Colonic mucosa (tissue), 4 donors: ENCODE data around the gene CPNE5. TPM values are rescaled to one million over a fixed set of nuclear protein-coding genes. Genes with fewer than 3 reads are reported as not detected.

Source experiments
- DNase-seq: peaks from one replicate; pipeline ENCODE4 v3.0.0-alpha.2; 2020
- H3K27ac ChIP-seq: fragments of 200-600 bp; one replicate; pipeline ENCODE4 v1.8.0; 2021
- H3K27me3 ChIP-seq: fragments of 200-600 bp; one replicate; pipeline ENCODE4 v1.8.0; 2021
- H3K36me3 ChIP-seq: fragments of 200-600 bp; one replicate; pipeline ENCODE4 v1.8.0; 2021
- H3K4me1 ChIP-seq: fragments of 200-600 bp; one replicate; pipeline ENCODE4 v1.8.0; 2021; ENCODE audit warnings: mild to moderate bottlenecking
- H3K4me3 ChIP-seq: fragments of 200-600 bp; one replicate; pipeline ENCODE4 v1.8.0; 2021
- H3K9ac ChIP-seq, 2 donors: one replicate each; pipeline ENCODE4 v1.7.0; 2013; ENCODE audit warnings: control low read depth in 2 of 2, low read depth in 2 of 2, low read length in 2 of 2
- H3K9me3 ChIP-seq: fragments of 200-600 bp; one replicate; pipeline ENCODE4 v1.8.0; 2021
- CTCF ChIP-seq: fragments of 200-600 bp; IDR thresholded peaks from one replicate; pipeline ENCODE4 v1.8.0; 2022; ENCODE audit warnings: antibody characterized with exemption, mild to moderate bottlenecking
- intact Hi-C: fragments of 100-400 bp; cut with DNase I; formaldehyde crosslinking; loops from one replicate; pipeline ENCODE4 v1.14.1; 2022
- total RNA-seq, 2 donors: library from RNA; stranded (reverse); fragmentation: NEBNext Ultra II Directional in 1 of 2; extraction: Animal tissue kit (Norgen Biotek cat#: 25700) in 1 of 2; gene quantifications; one replicate each; pipeline ENCODE4 v1.2.1, GENCODE V29; 2021
- donor health status: healthy.
- donor health status: DM: no; HTN: no; CAD: no.
- donor health status: DM: no; HTN: no; CAD: no.

The CPNE5 gene
- total RNA-seq, 2 donors from 2014 or later = 4.6 to 8.0 TPM

GRCh38 chr6:36716476-36717093 lies 122.7 kb downstream of the CPNE5 start:
- H3K4me1 ChIP-seq = no peaks in the 10 kb centered on the region
- no peak overlapping the region for H3K4me3 ChIP-seq
- H3K9ac ChIP-seq = no peak overlapping the region
- intact Hi-C loops = no loop called here
- H3K27ac ChIP-seq = no peak overlapping the region
- H3K27me3 ChIP-seq = no peaks in the 10 kb centered on the region
- H3K9me3 ChIP-seq = no peaks in the 10 kb centered on the region
- no peak for TF ChIP-seq CTCF
- DNase-seq = peak; percentile 71
- H3K36me3 ChIP-seq = no peaks in the 10 kb centered on the region

- Histone ChIP-seq H3K27ac (no peak overlapping the region), H3K4me1 (no peaks in the 10 kb centered on the region), H3K36me3 (no peaks in the 10 kb centered on the region), H3K9ac (no peak overlapping the region), H3K27me3 (no peaks in the 10 kb centered on the region), H3K4me3 (no peak overlapping the region), H3K9me3 (no peaks in the 10 kb centered on the region)
- TF ChIP-seq CTCF = no peak
- no peak for DNase-seq
- intact Hi-C loops = no loop called here
Measured at GRCh38 chr6:36715469-36715868, 123.8 kb downstream of the CPNE5 start.

- Histone ChIP-seq H3K27me3 (no peaks in the 10 kb centered on the region), H3K4me3 (no peak overlapping the region), H3K36me3 (no peaks in the 10 kb centered on the region), H3K4me1 (no peaks in the 10 kb centered on the region), H3K27ac (no peak overlapping the region), H3K9ac (no peak overlapping the region), H3K9me3 (no peaks in the 10 kb centered on the region)
- intact Hi-C loops = no loop called here
- DNase-seq = no peak
- TF ChIP-seq CTCF = no peak
Measured at GRCh38 chr6:36714511-36714910, 124.7 kb downstream of the CPNE5 start.

- Histone ChIP-seq H3K27me3 (no peaks in the 10 kb centered on the region), H3K9ac (no peak overlapping the region), H3K4me1 (no peaks in the 10 kb centered on the region), H3K9me3 (no peaks in the 10 kb centered on the region), H3K27ac (no peak overlapping the region), H3K4me3 (no peak overlapping the region), H3K36me3 (no peaks in the 10 kb centered on the region)
- intact Hi-C loops = no loop called here
- DNase-seq = no peak
- no peak for TF ChIP-seq CTCF
Measured at GRCh38 chr6:36713846-36714245, 125.4 kb downstream of the CPNE5 start.

- TF ChIP-seq CTCF = no peak
- no peak for DNase-seq
- no peak overlapping the region for H3K9ac ChIP-seq
- no peaks in the 10 kb centered on the region for H3K36me3 ChIP-seq
- H3K27me3 ChIP-seq = no peaks in the 10 kb centered on the region
- no peak overlapping the region for H3K27ac ChIP-seq
- intact Hi-C loops = no loop called here
- H3K4me3 ChIP-seq = no peak overlapping the region
- no peaks in the 10 kb centered on the region for H3K4me1 ChIP-seq
- no peaks in the 10 kb centered on the region for H3K9me3 ChIP-seq
Measured at GRCh38 chr6:36712816-36713215, 126.4 kb downstream of the CPNE5 start.
